Dedifferentiated amniotic fluid mesenchymal stem cell (primary cell): Measurements from ENCODE around the gene NDUFV3.
"Not testable (repeated sequence)": the region's sequence is repeated elsewhere in the genome, so short reads cannot be mapped to it uniquely, and the experiment has no call there.

ENCODE experiments used
- DNase-seq: peaks from one replicate; pipeline ENCODE4 v3.0.0-alpha.2; 2016; ENCODE audit errors: extremely low spot score

The NDUFV3 gene

DNA sequence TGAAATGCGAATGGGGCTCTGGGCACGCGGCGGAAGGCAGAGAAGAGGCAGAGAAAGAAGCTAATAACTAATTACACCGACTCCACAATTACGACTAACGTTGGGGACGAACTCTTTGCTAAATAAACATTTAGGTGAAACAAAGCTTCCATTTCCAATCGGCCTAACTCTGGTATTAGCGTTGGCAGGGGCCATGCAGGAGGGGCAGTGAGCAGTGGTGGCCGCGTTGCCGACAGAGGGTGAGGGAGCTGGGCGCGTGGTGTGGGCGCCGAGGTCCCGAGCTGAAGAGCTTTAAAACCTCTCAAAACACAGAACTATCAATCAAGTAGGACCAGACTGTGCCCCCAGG, 553 bp upstream of the NDUFV3 start:
- DNase-seq, result no peak

DNA sequence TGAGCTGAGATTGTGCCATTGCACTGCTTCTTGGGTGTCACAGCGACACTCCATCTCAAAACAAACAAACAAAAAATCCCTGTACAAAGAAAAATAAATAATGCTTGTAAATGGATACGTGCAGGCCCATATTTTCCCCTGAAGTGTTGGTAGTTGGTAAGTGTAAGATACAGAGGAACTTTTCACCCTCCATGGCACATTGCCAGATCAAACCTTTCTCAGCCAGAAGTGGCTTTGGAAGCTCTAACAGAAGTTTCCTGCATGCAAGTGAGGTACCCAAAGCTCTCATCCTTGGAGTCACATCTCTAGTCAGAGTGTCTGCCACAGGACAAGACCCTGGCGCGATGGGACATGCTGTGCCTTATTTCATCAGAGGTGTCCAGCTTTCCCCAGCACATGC, 7.3 kb downstream of the NDUFV3 start:
- no peak for DNase-seq

DNA sequence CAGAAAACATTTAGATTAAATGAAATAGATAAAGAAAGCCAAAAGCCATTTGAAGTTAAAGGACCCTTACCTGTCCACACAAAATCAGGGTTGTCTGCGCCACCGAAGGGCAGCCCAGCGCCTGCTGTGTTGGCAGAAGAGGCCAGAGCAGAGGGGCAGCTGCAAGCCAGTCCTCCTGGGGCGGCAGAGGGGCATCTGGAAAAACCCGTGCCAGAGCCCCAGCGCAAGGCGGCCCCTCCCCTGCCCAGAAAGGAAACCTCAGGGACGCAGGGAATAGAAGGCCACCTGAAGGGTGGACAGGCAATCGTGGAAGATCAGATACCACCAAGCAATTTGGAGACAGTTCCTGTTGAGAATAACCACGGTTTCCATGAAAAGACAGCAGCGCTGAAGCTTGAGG, 10.7 kb downstream of the NDUFV3 start:
- DNase-seq, result no peak

DNA sequence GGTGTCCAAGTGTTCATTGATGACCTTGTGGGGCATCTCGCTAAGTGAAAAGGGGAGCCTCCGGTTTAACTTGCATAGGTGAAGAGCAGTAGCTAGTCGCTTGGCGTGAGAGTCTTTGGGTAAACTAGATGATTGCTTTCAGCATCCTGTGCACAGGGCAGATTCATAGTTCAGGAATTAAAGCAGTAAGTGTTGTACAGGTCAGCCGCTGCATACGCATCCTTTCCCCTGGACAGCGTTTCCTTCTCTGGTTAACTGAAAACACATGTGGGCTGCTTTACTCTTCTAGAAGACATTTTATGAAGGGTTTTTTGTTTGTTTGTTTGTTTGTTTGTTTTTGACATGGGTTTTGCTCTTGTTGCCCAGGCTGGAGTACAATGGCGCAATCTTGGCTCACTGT, 12.1 kb downstream of the NDUFV3 start:
- no peak for DNase-seq

DNA sequence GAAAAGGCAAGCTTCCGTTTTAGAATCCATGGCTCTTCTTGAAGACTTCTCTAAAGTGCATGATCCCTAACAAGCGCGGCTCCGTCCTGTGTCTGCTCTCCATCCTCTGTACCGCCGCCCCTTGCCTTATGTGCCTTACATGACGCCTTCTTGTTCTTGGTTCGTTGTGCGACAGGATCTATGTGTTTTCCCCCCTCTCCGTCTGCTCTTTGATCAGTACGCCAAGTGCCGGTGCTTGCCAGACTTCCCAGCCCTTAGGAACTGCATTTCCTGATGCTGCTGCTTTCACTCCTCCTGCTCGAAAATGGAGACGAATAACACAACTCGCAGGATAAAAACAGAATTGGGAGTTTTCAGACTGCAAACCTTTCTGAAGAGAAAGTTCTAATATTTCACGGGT, 13.1 kb downstream of the NDUFV3 start:
- no peak for DNase-seq

DNA sequence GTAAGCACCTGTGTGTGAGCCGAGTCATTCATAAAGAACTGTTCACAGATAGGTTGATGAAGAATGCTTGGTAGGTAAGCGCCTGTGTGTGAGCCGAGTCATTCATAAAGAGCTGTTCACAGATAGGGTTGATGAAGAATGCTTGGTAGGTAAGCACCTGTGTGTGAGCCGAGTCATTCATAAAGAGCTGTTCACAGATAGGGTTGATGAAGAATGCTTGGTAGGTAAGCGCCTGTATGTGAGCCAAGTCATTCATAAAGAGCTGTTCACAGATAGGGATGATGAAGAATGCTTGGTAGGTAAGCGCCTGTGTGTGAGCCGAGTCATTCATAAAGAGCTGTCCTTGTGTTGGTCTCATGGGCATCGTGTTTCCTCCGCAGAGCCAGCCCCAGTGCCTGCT, 15.4 kb downstream of the NDUFV3 start:
- not testable (repeated sequence) for DNase-seq

DNA sequence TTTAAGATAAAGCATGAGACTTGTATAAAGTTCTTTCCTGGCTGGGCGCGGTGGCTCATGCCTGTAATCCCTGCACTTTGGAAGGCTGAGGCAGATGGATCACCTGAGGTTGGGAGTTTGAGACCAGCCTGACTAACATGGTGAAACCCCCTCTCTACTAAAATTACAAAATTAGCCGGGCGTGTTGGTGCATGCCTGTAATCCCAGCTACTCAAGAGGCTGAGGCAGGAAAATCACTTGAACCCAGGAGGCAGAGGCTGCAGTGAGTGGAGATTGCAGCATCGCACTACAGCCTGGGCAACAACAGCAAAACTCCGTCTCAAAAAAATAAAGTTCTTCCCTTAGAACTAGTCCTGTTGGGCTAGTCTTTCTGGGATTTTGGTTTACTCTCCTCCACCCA, 18.8 kb downstream of the NDUFV3 start:
- not testable (repeated sequence) for DNase-seq

DNA sequence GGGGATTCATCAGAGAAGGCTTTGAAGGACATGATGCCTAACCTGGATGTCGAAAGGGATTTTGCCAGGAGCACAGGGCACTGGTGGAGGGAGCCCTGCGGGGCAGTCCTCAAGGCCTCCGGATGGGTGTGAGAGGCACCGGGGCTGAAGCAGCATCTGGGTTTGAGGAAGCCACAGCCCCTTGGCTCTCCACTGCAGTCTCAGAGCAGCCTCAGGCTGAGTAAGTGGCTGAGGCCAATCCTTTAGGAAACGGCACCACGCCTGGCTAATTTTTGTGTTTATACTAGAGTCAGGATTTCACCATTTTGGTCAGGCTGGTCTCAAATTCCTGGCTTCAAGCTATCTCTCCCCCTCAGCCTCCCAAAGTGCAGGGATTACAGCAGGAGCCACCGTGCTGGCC, 20.4 kb downstream of the NDUFV3 start:
- no peak for DNase-seq

DNA sequence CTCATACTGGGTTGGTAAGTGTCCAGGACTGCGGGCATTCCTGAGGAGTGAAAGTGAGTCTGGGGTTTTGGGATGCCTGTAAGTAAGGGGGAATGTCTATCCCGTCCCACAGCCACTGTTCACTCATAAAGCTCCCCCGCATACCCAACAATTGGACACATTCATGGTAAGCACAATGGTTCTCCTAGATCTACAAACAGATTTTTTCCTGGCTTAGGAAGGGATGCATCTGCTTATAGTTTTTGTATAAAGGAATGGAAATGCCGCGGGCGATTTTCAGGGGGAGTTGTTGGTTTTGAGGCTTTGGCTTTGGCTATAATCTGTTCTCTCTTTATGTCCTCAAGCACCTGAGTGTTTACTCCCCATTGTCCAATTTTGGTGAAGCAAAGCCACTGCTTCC, 25.2 kb downstream of the NDUFV3 start:
- DNase-seq, result no peak

DNA sequence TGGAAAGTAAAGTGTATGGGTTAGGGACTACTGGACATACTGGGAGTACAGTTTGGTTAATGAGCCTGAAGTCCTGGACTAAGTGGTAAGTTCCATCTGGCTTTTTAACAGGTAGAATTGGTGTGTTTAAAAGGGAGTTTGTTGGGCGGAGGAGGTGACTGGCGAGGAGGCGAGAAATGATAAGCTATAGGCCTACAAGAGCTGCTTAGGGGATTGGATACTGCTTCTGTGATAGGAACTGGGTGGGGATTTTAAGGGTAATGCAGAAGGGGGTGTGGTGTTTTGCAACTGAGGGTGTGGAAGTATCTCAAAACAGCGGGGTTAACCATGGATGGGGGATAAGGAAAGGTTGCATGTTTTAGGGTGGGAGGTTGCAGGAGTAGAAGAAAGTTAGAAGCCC, 28.8 kb downstream of the NDUFV3 start:
- no peak for DNase-seq

DNA sequence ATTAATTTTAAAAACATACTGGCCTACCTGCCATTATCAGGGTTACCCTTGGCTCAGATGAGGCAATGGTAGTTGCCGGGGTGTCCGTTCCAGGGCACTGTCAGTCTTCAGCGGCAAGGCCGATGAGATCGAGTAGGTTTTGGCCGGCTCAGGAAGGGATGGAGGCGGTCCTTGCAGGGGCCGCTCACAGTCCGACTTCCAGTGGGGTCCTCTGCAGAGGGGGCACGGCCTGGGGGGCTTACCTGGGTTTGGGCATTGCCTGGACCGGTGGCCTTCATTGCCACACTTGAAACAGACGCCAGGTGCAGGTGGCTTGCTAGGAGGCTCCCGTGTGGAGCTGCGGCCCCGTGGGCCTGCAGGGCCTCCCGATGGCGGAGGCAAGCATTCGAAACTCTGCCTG, 29.8 kb downstream of the NDUFV3 start:
- DNase-seq, result no peak

DNA sequence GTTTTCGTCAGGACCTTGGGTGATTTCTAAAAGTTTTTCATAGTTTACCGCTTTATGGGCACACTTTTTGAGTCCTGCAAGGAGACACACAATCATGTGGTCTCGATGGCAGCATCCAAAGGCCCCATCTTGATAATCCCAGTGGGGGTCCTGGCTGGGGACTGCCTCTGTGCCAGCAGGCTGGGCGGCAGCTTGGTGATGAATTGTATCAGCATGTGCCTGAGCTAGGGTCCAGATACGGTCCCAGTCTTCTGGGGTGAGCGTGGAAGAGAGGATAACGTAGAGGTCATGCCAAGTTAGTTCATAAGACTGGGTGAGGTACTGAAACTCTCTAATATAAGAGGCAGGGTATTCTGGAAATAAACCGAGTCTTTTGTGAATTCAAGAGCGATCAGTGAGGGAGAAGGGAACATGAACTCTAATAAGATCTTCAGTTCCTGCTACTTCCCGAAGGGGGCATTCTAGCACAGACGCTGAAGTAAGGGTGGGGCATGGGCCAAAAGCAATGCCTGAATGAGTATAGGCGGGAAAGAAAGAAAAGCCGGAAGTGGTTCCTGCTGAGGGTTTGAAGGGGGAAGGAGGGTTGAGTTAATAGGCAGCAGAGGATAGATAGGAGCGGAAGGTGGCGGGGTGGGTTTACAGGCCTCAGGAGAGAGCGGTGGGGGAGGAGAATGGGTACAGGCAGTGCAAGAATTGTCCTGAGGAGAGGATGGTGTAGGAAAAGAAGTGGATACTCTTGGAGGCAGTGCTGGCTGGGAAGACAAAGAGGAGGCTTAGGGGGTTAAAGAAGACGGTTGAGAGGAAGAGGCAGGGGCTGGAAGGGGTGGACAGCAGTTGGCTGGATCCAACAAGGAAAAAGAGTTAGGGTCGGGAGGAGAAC, 30.7 kb downstream of the NDUFV3 start:
- peak; percentile 81 for DNase-seq

DNA sequence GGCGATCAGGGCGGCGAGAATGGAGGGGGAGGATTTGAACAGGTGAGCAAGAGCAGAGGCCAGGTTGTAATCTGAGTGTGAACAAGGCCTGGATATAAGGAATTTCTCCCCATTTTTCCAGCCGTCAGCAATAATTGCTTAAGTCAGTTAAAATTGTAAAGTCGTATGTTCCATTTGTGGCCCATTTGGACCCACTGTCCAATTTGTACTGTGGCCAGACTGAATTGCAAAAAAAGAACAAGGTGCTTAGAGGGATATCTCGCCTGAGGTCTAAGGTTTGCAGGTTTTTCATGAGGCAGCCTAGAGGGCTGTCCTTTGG, 31.3 kb downstream of the NDUFV3 start:
- DNase-seq, result no peak

DNA sequence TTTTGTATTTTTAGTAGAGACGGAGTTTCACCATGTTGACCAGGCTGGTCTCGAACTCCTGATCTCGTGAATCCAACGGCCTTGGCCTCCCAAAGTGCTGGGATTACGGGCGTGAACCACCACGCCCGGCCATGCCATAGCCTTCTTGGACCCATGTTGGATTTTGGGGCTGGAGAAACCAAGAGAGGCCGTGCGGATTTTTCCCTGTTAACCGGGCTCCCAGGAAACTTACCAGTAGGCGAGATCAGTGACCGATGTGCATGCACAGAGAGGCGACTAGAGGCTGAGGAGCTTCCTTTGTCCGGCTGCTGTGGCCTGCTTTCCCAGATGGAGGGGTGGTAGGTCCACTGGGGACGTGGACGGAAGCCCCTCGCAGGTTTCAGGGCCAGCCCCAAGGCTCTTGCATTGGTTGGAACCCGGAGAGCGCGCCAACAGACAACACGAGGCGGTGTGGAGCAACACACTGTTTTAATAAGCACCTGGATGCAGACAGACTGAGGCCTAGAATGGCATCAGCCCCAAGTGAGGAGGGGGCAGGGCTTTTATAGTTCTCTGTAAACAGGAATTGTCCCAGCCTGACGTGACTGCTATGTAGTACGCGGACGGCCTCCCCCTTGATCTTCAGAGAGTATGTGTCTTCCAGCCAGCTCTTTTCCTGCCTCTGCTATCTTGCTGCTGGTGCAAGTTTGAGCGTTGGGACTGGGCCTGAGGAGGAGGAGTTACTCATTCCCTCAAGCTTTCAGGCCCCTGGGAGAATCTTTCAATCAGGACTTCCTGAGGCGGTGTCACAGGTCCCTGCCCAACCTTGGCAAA, 32.2 kb downstream of the NDUFV3 start, which contains the start of gene ERVH48-1:
ERVH48-1 (minus strand) TSS at position 517 of the 813 bp plus-strand sequence. CDS start 6,624 bp downstream, outside the sequence.
- no peak for DNase-seq

DNA sequence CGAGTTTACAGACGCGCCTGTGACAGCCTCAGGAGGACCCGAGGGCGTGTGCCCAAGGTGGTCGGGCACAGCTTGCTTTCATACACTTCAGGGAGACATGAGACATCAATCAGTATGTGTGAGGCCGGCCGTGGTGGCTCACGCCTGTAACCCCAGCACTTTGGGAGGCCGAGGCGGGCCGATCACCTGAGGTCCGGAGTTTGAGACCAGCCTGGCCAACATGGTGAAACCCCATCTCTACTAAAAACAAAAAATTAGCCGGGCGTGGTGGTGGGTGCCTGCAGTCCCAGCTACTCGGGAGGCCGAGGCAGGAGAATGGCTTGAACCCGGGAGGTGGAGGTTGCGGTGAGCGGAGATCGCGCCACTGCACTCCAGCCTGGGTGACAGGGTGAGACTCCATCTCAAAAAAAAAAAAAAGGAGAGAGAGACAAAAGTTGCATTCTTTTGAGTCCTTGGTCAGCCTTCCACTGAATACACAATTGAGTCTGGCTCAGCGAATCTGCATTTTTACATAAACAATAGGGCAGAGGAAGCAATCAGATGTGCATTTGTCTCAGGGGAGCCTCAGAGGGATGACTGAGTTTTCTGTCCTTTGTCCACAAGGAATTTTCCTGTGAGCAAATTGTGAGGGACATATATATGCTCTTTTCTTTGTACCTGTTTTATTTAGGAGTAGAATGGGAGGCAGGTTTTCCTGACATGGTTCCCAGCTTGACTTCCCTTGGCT, 34.5 kb downstream of the NDUFV3 start:
- not testable (repeated sequence) for DNase-seq

DNA sequence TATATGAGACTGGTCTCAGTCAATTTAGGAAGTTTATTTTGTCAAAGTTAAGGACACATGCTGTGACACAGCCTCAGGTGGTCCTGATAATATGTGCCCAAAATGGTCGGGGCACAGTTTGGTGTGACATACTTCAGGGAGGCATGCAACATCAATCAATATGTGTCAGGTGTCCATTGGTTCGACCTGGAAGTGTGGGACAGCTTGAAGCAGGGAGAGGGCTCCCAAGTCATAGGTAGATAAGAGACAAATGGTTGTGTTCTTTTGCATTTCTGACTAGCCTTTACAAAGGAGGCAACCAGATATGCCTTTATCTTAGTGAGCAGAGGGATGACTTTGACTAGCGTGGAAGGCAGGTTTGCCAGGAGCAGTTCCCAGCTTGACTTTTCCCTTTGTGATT, 36.9 kb downstream of the NDUFV3 start:
- DNase-seq, result no peak

DNA sequence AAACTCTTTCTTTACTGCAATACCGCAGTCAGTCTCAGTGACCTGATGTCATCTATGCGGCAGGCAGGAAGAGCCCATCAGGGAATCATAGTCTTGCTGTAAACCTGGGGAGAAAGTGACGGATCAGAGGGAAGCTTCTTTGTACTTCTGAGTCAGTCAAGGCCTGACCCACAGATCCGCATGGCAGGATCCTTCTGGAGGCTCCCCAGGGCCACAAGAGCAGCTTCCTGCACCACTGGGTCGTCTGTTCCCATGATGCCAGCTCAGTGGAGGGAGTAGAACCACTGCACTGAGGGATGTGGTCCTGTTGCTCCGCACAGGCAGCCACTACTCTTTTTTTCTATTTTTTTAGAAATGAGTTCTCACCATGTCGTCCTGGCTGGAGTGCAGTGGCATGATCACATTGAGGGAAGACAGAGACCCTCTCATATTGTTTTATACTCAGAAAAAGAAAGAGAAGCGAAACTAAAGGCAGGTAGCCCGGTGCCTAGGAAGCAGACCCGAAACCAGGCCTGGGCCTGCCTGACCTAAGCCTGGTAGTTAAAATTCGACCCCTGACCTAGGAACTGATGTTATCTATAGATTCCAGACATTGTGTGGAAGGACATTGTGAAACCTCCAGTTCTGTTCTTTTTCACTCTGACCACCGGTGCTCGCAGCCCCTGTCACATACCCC, 38.6 kb downstream of the NDUFV3 start:
- no peak for DNase-seq

DNA sequence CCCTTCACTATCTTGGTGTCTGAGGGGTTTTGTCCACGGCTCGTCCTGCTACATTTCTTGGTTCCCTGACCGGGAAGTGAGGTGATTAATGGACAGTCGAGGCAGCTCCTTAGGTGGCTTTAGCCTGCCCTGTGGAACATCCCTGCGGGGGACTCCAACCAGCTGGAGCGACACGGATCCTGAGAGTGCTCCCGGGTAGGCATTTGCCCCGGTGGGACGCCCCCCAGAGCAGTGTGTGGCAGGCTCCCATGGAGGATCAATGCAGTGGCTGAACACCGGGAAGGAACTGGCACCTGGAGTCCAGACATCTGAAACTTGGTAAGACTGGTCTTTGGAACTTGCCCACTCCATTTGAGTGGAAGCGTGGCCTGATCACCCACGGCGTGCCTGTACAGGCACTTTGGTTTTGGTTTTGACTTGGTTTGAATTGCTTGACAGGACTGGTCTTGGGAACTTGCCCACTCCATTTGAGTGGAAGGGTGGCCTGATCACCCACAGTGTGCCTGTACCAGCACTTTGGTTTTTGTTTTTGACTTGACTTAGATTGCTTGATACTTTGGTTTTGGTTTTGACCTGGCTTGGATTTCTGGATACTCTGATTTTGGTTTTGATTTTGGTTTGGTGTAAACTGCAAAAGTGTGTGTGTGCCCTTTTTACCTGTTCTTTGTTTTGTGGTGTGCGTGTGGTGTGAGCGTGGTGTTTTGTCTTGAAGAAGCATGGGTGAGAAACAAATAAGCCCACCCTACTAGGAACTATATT, 39.4 kb downstream of the NDUFV3 start:
- DNase-seq, result not testable (repeated sequence)

DNA sequence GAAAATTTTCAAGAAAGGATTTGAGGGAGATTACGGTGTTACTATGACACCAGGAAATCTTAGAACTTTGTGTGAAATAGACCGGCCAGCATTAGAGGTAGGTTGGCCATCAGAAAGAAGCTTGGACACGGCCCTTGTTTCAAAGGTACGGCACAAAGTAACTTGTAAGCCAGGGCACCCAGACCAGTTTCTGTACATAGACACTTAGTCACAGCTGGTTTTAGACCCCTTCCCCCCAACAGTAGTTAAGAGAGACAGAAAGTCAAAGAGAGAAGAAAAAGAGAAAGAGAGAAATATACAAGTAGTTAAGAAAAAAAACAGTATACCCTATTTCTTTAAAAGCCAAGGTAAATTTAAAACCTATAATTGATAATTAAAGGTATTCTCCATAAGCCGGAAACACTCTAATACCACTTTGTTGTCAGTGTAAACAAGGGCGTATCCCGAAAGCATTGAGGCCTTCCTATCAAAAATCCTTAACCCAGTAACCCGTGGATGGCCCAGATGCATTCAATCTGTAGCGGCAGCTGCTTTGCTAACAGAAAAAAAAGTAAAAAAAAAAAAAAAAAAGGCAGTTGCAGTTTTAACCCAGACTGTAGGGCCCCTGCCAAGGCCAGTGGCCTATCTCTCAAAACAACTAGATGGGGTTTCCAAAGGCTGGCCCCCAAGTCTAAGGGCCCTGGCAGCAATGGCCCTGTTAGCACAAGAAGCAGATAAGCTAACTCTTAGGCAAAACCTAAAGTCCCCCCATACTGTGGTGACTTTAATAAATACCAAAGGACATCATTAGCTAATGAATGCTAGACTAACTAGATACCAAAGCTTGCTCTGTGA, 40.2 kb downstream of the NDUFV3 start:
- not testable (repeated sequence) for DNase-seq

DNA sequence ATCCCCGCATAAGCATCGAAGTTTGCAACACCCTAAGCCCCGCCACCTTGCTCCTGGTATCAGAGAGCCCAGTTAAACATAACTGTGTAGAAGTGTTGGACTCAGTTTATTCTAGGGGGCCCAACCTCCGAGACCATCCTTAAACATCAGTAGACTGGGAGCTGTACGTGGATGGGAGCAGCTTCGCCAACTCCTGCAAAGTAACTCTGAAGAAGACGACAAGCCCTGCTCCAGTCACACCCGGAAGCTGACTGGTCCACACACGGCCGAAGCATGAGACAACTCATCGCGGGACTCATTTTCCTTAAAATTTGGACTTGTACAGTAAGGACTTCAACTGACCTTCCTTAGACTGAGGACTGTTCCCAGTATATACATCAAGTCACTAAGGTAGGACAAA, 40.9 kb downstream of the NDUFV3 start:
- not testable (repeated sequence) for DNase-seq
